OCI-LY1 (cell line): Measurements from ENCODE around the gene TACO1.

Experiments used
- H2AFZ ChIP-seq: fragments of 200-600 bp; sonication (generic), shearing (Covaris generic); 2 replicates; pipeline ENCODE4 v1.6.0; 2014; ENCODE audit warnings: antibody characterized with exemption, mild to moderate bottlenecking, low read length
- H3F3A ChIP-seq: fragments of 200-600 bp; sonication (generic), shearing (Covaris generic); 2 replicates; pipeline ENCODE4 v1.6.0; 2014; ENCODE audit warnings: mild to moderate bottlenecking, antibody characterized with exemption, low read length, moderate library complexity; ENCODE audit not compliant: insufficient read depth
- H3K27ac ChIP-seq: fragments of 200-600 bp; sonication (generic); 2 replicates; pipeline ENCODE4 v1.5.1; 2014; ENCODE audit warnings: low read length, mixed run types, mild to moderate bottlenecking, low read depth; ENCODE audit not compliant: poor library complexity, severe bottlenecking
- H3K27me3 ChIP-seq: fragments of 200-600 bp; sonication (generic); 2 replicates; pipeline ENCODE4 v1.6.0; 2014; ENCODE audit warnings: antibody characterized with exemption, mild to moderate bottlenecking, low read length, moderate library complexity; ENCODE audit not compliant: insufficient read depth
- H3K36me3 ChIP-seq: fragments of 200-600 bp; sonication (generic); 2 replicates; pipeline ENCODE4 v1.6.1; 2014; ENCODE audit warnings: mild to moderate bottlenecking, antibody characterized with exemption, low read length, moderate library complexity, mixed read lengths; ENCODE audit not compliant: insufficient read depth
- H3K4me1 ChIP-seq: fragments of 200-600 bp; sonication (generic); 2 replicates; pipeline ENCODE4 v1.5.1; 2014; ENCODE audit warnings: mild to moderate bottlenecking, low read length, moderate library complexity; ENCODE audit not compliant: insufficient read depth, severe bottlenecking
- H3K4me2 ChIP-seq: fragments of 200-600 bp; sonication (generic), shearing (Covaris generic); 2 replicates; pipeline ENCODE4 v1.6.1; 2014; ENCODE audit warnings: low read length
- H3K4me3 ChIP-seq: fragments of 200-600 bp; sonication (generic); 2 replicates; pipeline ENCODE4 v1.5.1; 2014; ENCODE audit warnings: low read length, low read depth, mild to moderate bottlenecking, mixed read lengths; ENCODE audit not compliant: poor library complexity, severe bottlenecking
- H3K79me2 ChIP-seq: fragments of 200-600 bp; shearing (Covaris generic); 2 replicates; pipeline ENCODE4 v1.6.1; 2016; ENCODE audit warnings: mixed run types, low read length, mixed read lengths; ENCODE audit not compliant: insufficient read depth
- H3K9ac ChIP-seq: fragments of 200-600 bp; sonication (generic), shearing (Covaris generic); 2 replicates; pipeline ENCODE4 v1.6.1; 2014; ENCODE audit warnings: mild to moderate bottlenecking, low read length, mixed read lengths
- H3K9me2 ChIP-seq: fragments of 200-600 bp; sonication (generic), shearing (Covaris generic); 2 replicates; pipeline ENCODE4 v1.6.1; 2014; ENCODE audit warnings: low read depth, mild to moderate bottlenecking, low read length, mixed read lengths
- H3K9me3 ChIP-seq: fragments of 200-600 bp; shearing (Covaris generic); 2 replicates; pipeline ENCODE4 v1.6.1; 2014; ENCODE audit warnings: low read length, mixed read lengths
- H4K20me1 ChIP-seq: fragments of 200-600 bp; sonication (generic), shearing (Covaris generic); 2 replicates; pipeline ENCODE4 v1.6.0; 2016; ENCODE audit warnings: mild to moderate bottlenecking, low read length; ENCODE audit not compliant: insufficient read depth
- CTCF ChIP-seq: fragments of 200-600 bp; sonication (generic), shearing (Covaris generic); IDR thresholded peaks from 2 replicates; pipeline ENCODE4 v1.5.1; 2017; ENCODE audit warnings: mild to moderate bottlenecking, antibody characterized with exemption, low read length, moderate library complexity, mixed read lengths
- EZH2 ChIP-seq: fragments of 200-600 bp; sonication (generic), shearing (Covaris generic); IDR thresholded peaks from 2 replicates; pipeline ENCODE4 v1.8.0; 2017; ENCODE audit warnings: borderline replicate concordance, mixed run types, mild to moderate bottlenecking, antibody characterized with exemption, low read length, moderate library complexity, mixed read lengths

TACO1 gene

GRCh38 chr17:63645775-63646487 lies 45.2 kb downstream of the TACO1 start:
- H3K36me3 ChIP-seq: peaks cover 6% of the 10 kb centered on the region; the same call in 1 of the 2 replicates
- no peak overlapping the region for H2AFZ ChIP-seq
- H3K4me2 ChIP-seq: no peak overlapping the region
- TF ChIP-seq EZH2 (no peak), CTCF (no peak)
- H3F3A ChIP-seq: no peaks in the 10 kb centered on the region
- no peaks in the 10 kb centered on the region for H3K9me3 ChIP-seq
- no peaks in the 10 kb centered on the region for H3K79me2 ChIP-seq
- H4K20me1 ChIP-seq: no peaks in the 10 kb centered on the region
- H3K9me2 ChIP-seq: no peaks in the 10 kb centered on the region
- H3K27ac ChIP-seq: peak overlapping the region; percentile 49
- H3K9ac ChIP-seq: no peak overlapping the region
- H3K4me3 ChIP-seq: no peak overlapping the region
- no peaks in the 10 kb centered on the region for H3K27me3 ChIP-seq
- H3K4me1 ChIP-seq: peaks cover 12% of the 10 kb centered on the region

GRCh38 chr17:63646488-63646806 lies 45.8 kb downstream of the TACO1 start:
- Histone ChIP-seq H3F3A (no peaks in the 10 kb centered on the region), H3K36me3 (peaks cover 6% of the 10 kb centered on the region; the same call in 1 of the 2 replicates), H3K4me1 (peaks cover 12% of the 10 kb centered on the region), H3K9me3 (no peaks in the 10 kb centered on the region), H3K9me2 (no peaks in the 10 kb centered on the region), H4K20me1 (no peaks in the 10 kb centered on the region), H3K4me2 (no peak overlapping the region), H3K4me3 (no peak overlapping the region), H3K9ac (no peak overlapping the region), H3K27ac (peak overlapping the region; percentile 49), H2AFZ (no peak overlapping the region), H3K27me3 (no peaks in the 10 kb centered on the region), H3K79me2 (no peaks in the 10 kb centered on the region)
- TF ChIP-seq CTCF: no peak
- TF ChIP-seq EZH2: no peak

- no peaks in the 10 kb centered on the region for H3F3A ChIP-seq
- no peaks in the 10 kb centered on the region for H3K79me2 ChIP-seq
- H4K20me1 ChIP-seq: no peaks in the 10 kb centered on the region
- no peak overlapping the region for H3K4me3 ChIP-seq
- peaks cover 12% of the 10 kb centered on the region for H3K4me1 ChIP-seq
- H3K27me3 ChIP-seq: no peaks in the 10 kb centered on the region
- H3K9me2 ChIP-seq: no peaks in the 10 kb centered on the region
- no peak overlapping the region for H3K9ac ChIP-seq
- H3K9me3 ChIP-seq: no peaks in the 10 kb centered on the region
- TF ChIP-seq EZH2 (no peak), CTCF (no peak)
- peaks cover 6% of the 10 kb centered on the region; the same call in 1 of the 2 replicates for H3K36me3 ChIP-seq
- H3K4me2 ChIP-seq: no peak overlapping the region
- H3K27ac ChIP-seq: no peak overlapping the region
- no peak overlapping the region for H2AFZ ChIP-seq
These were observed 46.5 kb downstream of the TACO1 start for GRCh38 chr17:63647065-63647725.
